ENCODE results near the gene RPH3AL. TPM values are rescaled to one million over a fixed set of nuclear protein-coding genes. Genes with fewer than 3 reads are reported as not detected.
"Not testable (repeated sequence)": the region's sequence is repeated elsewhere in the genome, so short reads cannot be mapped to it uniquely, and the experiment has no call there.

The RPH3AL gene
- total RNA-seq, 4 donors from 2014 or later = 6.3 to 14.4 (median 10.8) TPM

- Histone ChIP-seq H3K9me3 (no peaks in the 10 kb centered on the region), H3K27me3 (no peaks in the 10 kb centered on the region), H3K27ac (no peak overlapping the region), H3K4me1 (no peaks in the 10 kb centered on the region), H3K36me3 (no peaks in the 10 kb centered on the region), H3K4me3 (no peak overlapping the region)
- TF ChIP-seq POLR2A (IDR thresholded peaks at IDR 0.05) = no peak
- no peak for TF ChIP-seq CTCF (IDR thresholded peaks at IDR 0.05 in 4 of 5, conservative IDR thresholded peaks at IDR 0.05 in 1 of 5)
- in situ Hi-C loops (cut with MboI; ENCODE audit: low sequenced_read_pairs in 4 of 4) = no loop called here
- DNase-seq (no peak), ATAC-seq (no peak)
- intact Hi-C loops (cut with DNase I; ENCODE audit: low total_unique reads) = no loop called here
Measured at GRCh38 chr17:172401-172800, 180.2 kb downstream of the RPH3AL start.

- Histone ChIP-seq H3K27ac (no peak overlapping the region), H3K9me3 (no peaks in the 10 kb centered on the region), H3K27me3 (no peaks in the 10 kb centered on the region), H3K4me1 (no peaks in the 10 kb centered on the region), H3K4me3 (no peak overlapping the region), H3K36me3 (no peaks in the 10 kb centered on the region)
- TF ChIP-seq CTCF (IDR thresholded peaks at IDR 0.05 in 4 of 5, conservative IDR thresholded peaks at IDR 0.05 in 1 of 5) = no peak
- no peak for TF ChIP-seq POLR2A (IDR thresholded peaks at IDR 0.05)
- DNase-seq (no peak), ATAC-seq (no peak)
- in situ Hi-C loops (cut with MboI; ENCODE audit: low sequenced_read_pairs in 4 of 4) (no loop called here), intact Hi-C loops (cut with DNase I; ENCODE audit: low total_unique reads) (no loop called here)
Measured at GRCh38 chr17:171871-172270, 180.7 kb downstream of the RPH3AL start.

DNA sequence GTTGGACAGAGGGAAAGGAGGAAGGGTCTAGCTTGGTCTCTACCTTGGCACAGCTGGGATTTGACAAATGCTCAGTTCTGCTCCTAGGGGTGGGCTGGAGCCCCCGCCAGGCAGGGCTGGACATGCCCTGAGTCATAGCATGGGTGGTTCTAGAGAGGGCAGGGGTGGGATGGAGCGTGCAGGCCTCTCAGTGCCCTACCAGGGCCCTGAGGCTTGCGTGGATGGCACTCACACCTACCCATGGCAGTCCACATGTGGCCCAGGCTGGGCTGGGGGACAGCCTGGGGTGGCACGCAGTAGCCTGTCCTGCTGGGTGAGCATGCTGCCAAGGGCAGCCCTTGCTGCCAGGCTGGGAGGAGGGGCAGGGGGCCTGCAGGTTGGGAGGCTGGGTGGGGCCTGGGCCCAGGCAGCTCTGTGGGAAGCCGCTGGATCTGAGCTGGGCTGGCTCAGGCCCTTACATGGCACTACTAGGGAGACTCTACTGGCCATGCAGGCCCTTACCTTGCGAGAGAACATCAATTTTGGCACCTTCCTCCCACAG lies 182.4 kb downstream of the RPH3AL start:
- no peak for ATAC-seq
- TF ChIP-seq POLR2A (IDR thresholded peaks at IDR 0.05) (no peak), CTCF (IDR thresholded peaks at IDR 0.05 in 4 of 5, conservative IDR thresholded peaks at IDR 0.05 in 1 of 5) (no peak)
- no peaks in the 10 kb centered on the region for H3K9me3 ChIP-seq

DNA sequence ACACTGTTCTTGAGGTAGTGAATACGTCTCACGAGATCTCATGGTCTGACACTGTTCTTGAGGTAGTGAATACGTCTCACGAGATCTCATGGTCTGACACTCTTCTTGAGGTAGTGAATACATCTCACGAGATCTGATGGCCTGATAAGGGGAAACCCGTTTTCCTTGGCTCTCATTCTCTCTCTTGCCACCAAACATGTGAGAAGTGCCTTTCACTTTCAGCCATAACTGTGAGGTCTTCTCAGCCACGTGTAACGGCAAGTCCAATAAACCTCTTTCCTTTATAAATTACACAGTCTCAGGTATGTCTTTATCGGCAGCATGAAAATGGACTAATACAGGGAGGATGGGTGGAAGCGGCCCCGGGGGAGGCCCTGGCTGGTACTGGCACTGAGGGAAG lies 184.0 kb downstream of the RPH3AL start:
- H3K4me1 ChIP-seq; DNase-seq; H3K36me3 ChIP-seq; H3K4me3 ChIP-seq; intact Hi-C loops (cut with DNase I; ENCODE audit: low total_unique reads); ATAC-seq; H3K9me3 ChIP-seq; in situ Hi-C loops (cut with MboI; ENCODE audit: low sequenced_read_pairs in 4 of 4); H3K27me3 ChIP-seq; H3K27ac ChIP-seq: not testable (repeated sequence)

More for the DNA sequence above, 182.4 kb downstream of the RPH3AL start:
- no peaks in the 10 kb centered on the region for H3K27me3 ChIP-seq
- H3K27ac ChIP-seq = no peak overlapping the region
- in situ Hi-C loops (cut with MboI; ENCODE audit: low sequenced_read_pairs in 4 of 4) (no loop called here), intact Hi-C loops (cut with DNase I; ENCODE audit: low total_unique reads) (no loop called here)
- H3K36me3 ChIP-seq = no peaks in the 10 kb centered on the region
- DNase-seq = no peak
- no peak overlapping the region for H3K4me3 ChIP-seq
- H3K4me1 ChIP-seq = no peaks in the 10 kb centered on the region

GRCh38 chr17:165939-166338 lies 186.7 kb downstream of the RPH3AL start:
- H3K4me1 ChIP-seq = no peaks in the 10 kb centered on the region
- DNase-seq = no peak
- no peak for ATAC-seq
- in situ Hi-C loops (cut with MboI; ENCODE audit: low sequenced_read_pairs in 4 of 4) = no loop called here
- H3K27ac ChIP-seq = no peak overlapping the region
- intact Hi-C loops (cut with DNase I; ENCODE audit: low total_unique reads) = no loop called here
- H3K4me3 ChIP-seq = no peak overlapping the region
- no peaks in the 10 kb centered on the region for H3K9me3 ChIP-seq
- H3K27me3 ChIP-seq = no peaks in the 10 kb centered on the region
- H3K36me3 ChIP-seq = no peaks in the 10 kb centered on the region
- no peak for TF ChIP-seq CTCF (IDR thresholded peaks at IDR 0.05 in 4 of 5, conservative IDR thresholded peaks at IDR 0.05 in 1 of 5)
- no peak for TF ChIP-seq POLR2A (IDR thresholded peaks at IDR 0.05)

All from gastrocnemius medialis (tissue), 4 donors.